ENCODE results near the gene SLC36A3.
"Not testable (repeated sequence)": the region's sequence is repeated elsewhere in the genome, so short reads cannot be mapped to it uniquely, and the experiment has no call there.

Gene SLC36A3

DNA sequence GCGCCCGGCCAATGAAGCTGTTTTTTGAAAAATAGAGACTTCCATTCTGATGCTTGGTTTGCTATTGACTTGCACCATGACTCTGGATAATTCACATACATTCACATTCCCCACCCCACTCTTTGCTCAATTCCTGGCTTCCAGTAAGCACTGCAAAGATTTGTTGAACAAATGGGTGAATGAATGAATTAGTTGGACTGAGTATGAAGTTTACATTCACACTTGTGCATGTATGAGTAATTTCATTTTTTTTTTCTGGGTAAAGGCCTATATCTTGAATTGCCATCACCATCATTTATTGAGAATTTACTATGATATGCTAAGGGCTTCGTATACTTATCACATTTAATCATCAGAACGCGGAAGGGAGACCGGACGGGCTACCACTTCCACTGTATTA, 65.9 kb downstream of the SLC36A3 start:
- no peak for DNase-seq

DNA sequence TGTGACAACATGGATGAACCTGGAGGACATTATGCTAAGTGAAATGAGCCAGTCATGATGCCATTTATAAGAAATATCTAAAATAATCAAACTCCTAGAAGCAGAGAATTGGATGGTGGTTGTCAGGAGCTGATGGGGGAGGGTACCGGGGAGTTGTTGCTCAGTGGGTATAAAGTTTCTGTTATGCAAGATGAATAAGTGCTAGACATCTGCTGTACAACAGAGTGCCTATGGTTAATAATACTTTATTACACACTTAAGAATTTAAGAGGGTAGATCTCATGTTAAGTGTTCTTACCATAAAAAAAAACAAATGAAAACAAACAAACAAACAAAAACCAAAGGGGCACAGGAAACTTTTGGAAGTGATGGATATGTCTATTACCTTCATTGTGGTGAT, 66.7 kb downstream of the SLC36A3 start:
- DNase-seq: no peak

DNA sequence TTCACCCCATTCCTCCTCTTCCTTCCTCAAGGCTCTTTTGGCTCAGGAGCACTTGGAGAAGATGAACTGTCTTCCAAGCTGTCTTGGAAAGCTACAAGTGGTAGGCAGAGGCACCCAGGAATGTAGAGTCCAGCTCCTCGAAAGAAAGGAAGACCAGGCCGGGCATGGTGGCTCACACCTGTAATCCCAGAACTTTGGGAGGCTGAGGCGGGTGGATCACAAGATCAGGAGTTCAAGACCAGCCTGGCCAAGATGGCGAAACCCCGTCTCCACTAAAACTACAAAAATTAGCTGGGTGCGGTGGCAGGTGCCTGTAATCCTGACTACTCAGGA, 68.4 kb downstream of the SLC36A3 start:
- DNase-seq: not testable (repeated sequence)

DNA sequence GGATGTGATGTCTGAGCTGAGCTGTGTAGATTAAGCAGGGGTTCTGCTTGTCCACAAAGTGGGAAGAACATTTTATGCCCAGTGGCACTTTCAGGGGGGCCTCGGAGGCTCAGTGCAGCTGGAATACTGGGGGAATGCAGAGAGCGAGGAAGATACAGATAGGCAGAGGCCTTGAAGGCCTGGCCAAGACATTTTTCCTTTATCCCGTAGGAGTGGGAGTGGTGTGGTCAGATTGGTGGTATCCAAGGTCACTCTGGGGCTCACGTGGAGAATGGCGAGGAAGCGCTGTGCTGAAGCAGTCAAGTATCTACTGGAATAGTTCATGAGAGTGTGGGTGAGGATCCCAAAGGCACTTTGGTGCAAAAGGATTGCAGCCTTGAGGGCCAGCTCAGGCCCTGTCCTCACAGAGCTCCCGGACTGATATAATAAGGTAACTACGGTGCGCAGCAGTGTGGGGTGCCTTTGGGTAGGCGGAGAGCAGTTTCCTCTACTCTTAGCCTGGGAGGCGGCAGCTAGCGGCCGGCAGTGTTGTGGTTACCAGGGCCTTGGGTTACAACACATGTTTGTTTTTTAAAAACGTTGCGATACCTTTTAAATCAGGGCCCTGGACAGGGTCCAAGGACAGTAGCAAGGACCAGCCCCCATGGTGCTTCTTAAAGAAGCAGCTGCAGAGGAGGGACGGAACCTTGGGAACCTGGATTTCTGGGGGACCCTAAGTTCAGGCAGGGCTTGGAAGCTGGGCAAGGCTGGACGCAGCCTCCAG, 68.9 kb downstream of the SLC36A3 start:
- DNase-seq: no peak

GRCh38 chr5:151233616-151234085, 69.9 kb downstream of the SLC36A3 start:
- no peak for DNase-seq

DNA sequence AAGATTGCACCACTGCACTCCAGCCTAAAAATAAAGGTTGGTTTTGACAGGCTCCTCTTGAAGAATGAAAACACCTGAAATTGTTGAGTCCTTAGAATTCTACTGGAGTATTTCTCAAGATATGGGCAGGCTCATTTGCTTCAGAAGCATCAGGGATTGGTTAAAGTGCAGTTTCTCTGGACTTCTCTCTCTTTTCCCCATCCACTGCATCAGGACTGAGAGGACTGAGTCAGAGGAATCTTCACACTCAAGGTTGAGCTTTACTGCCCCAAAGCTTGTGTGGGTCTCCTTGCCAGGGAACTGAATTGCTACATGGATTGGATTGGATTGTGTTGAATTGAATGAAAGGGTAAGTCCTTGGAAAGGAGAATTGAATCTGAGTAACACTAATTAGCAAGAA, 72.2 kb downstream of the SLC36A3 start:
- no peak for DNase-seq

GRCh38 chr5:151230048-151230680, 73.4 kb downstream of the SLC36A3 start:
- no peak for DNase-seq

- no peak for DNase-seq
These were observed 74.6 kb downstream of the SLC36A3 start for GRCh38 chr5:151228986-151229385.

DNA sequence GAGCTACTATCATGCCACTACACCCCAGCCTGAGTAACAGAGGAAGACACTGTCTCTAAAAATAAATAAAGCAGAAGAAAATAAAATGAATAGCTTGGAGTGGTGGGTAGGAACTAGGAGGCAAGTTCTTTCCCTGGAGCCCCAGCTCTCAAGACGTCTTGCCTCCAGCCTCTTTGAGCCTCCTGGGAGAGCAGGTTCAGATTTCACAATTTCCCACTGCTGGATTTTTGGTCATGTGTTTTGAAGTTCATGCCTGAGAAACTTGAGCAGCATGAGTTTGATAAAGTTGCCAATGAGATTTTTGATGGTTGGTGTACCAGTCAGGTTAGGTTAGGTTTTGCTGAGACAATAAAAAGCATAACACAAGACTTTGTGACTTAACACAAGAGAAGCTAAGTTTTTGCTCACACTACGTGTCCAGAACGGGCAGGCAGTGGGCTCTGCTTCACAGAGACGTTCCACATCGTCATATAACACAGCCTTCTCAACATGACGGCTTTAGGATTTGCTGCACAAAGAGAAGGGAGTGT, 75.6 kb downstream of the SLC36A3 start:
- DNase-seq: no peak

Measured in AML-193 (cell line).